ENCODE data around the gene LSMEM2. TPM values are rescaled to one million over a fixed set of nuclear protein-coding genes. Genes with fewer than 3 reads are reported as not detected.

Gene LSMEM2
- total and polyA plus RNA-seq, 9 of the 15 experiments (the other 6 are each of a cell fraction or from before 2014, with no cell fraction given), result not detected

- TF ChIP-seq FIP1L1 (IDR thresholded peaks at IDR 0.05; ENCODE audit: low read depth, low read length, poor library complexity, severe bottlenecking), result peak; percentile 37
- TF ChIP-seq USF2 (CRISPR knock-in tag; IDR thresholded peaks at IDR 0.05), result peak; percentile 68
- peak in 1 of 2 experiments; percentile 77; a peak in 2 of 4 replicates for TF ChIP-seq ZNF639 (CRISPR knock-in tag; conservative IDR thresholded peaks at IDR 0.05 in 1 of 2, IDR thresholded peaks at IDR 0.05 in 1 of 2)
- TF ChIP-seq MXI1 (IDR thresholded peaks at IDR 0.05; ENCODE audit: low read depth, low read length), result peak; percentile 81; the same call in 1 of the 2 replicates
- peak; percentile 21; the same call in 1 of the 2 replicates for TF ChIP-seq GMEB1 (CRISPR knock-in tag; IDR thresholded peaks at IDR 0.05)
- TF ChIP-seq ZNF124 (CRISPR knock-in tag; IDR thresholded peaks at IDR 0.05), result no peak
Observed at GRCh38 chr3:50320853-50321335, 42.0 kb downstream of the LSMEM2 start (continued).
